K562 (cell line): ENCODE data around the gene VWA8. TPM values are rescaled to one million over a fixed set of nuclear protein-coding genes. Genes with fewer than 3 reads are reported as not detected.

Experiments
- ATAC-seq: fragments of 200-7000 bp; cut with Tn5 transposase; 3 replicates; pipeline ENCODE4 v1.9.1; 2020; ENCODE audit warnings: moderate library complexity
- BruUV-seq: library from RNA; stranded (reverse); fragments of 400-500 nt; replicated peaks from 2 replicates; lab custom pipeline; 2021; lab: Mats Ljungman, UMichigan
- CTCF ChIA-PET: fragments of 300-600 bp; formaldehyde crosslinking; extraction: SDS; loops from one replicate; lab custom pipeline; 2021; ENCODE audit warnings: low intra/inter-chr PET ratio; lab: Yijun Ruan, JAX
- POLR2A ChIA-PET: fragments of 300-600, 350-650 bp; sonication (Branson Sonifier 250); formaldehyde crosslinking; extraction: SDS; loops from one replicate; lab custom pipeline; 2021; ENCODE audit warnings: antibody characterized with exemption, inconsistent platforms; lab: Yijun Ruan, JAX
- DNase-seq, 4 experiments: peaks; one replicate each; pipeline versions ENCODE4 v3.0.0 to v3.0.0-alpha.2; 2011 to 2018; ENCODE audit warnings: low spot score in 3 of 4, mixed read lengths in 3 of 4; ENCODE audit errors: extremely low read depth in 1 of 4
- FAIRE-seq: peaks from 2 replicates; lab custom pipeline; 2011; peaks lifted over from hg19 to GRCh38; lab: Jason Lieb, UNC
- H2AFZ ChIP-seq: 2 replicates; pipeline ENCODE4 v1.6.0; 2011; ENCODE audit warnings: low read depth, low read length, control low read depth, inconsistent platforms
- H3K27ac ChIP-seq: fragments of 200-600 bp; 3 replicates; pipeline ENCODE4 v1.8.0; 2011; ENCODE audit warnings: low read depth, mild to moderate bottlenecking, control low read depth, inconsistent platforms, low read length, moderate library complexity, mixed read lengths; ENCODE audit errors: extremely low read depth
- H3K27me3 ChIP-seq, 2 experiments: fragments of 300-600 bp in 1 of 2; 2 replicates in 1 of 2; 3 replicates in 1 of 2; pipeline versions ENCODE4 v1.6.0 to v1.8.0; 2011; ENCODE audit warnings: inconsistent platforms in 2 of 2, low read length in 2 of 2, mild to moderate bottlenecking in 1 of 2, mixed read lengths in 1 of 2, moderate library complexity in 1 of 2; ENCODE audit not compliant: control insufficient read depth in 2 of 2, insufficient read depth in 2 of 2
- H3K36me3 ChIP-seq: fragments of 300-600 bp; 3 replicates; pipeline ENCODE4 v1.8.0; 2011; ENCODE audit warnings: mild to moderate bottlenecking, low read length, inconsistent platforms; ENCODE audit not compliant: control insufficient read depth, insufficient read depth
- H3K4me1 ChIP-seq, 2 experiments: fragments of 200-600 bp in 1 of 2; replicated peaks in 1 of 2; 2 replicates in 1 of 2; 3 replicates in 1 of 2; pipeline versions ENCODE4 v1.5.1 to v1.8.0; 2011; ENCODE audit warnings: inconsistent platforms in 2 of 2, low read length in 2 of 2, mild to moderate bottlenecking in 1 of 2, mixed read lengths in 1 of 2, moderate library complexity in 1 of 2; ENCODE audit not compliant: control insufficient read depth in 2 of 2, insufficient read depth in 2 of 2
- H3K4me2 ChIP-seq: 2 replicates; pipeline ENCODE4 v1.6.1; 2011; ENCODE audit warnings: low read length, control low read depth, inconsistent platforms, mixed read lengths; ENCODE audit not compliant: insufficient read depth
- H3K4me3 ChIP-seq: fragments of 200-600 bp; sonication (generic), shearing (Covaris generic); 2 replicates; pipeline ENCODE4 v1.5.1; 2016; ENCODE audit warnings: control low read depth, inconsistent platforms
- H3K79me2 ChIP-seq: fragments of 200-600 bp; 3 replicates; pipeline ENCODE4 v1.8.0; 2011; ENCODE audit warnings: low read length, inconsistent platforms; ENCODE audit not compliant: control insufficient read depth, insufficient read depth
- H3K9ac ChIP-seq, 2 experiments: 2 replicates each; pipeline versions ENCODE4 v1.6.0 to v1.6.1; 2011; ENCODE audit warnings: low read depth in 2 of 2, low read length in 2 of 2, control low read depth in 1 of 2, inconsistent platforms in 1 of 2, mild to moderate bottlenecking in 1 of 2, mixed read lengths in 1 of 2; ENCODE audit not compliant: insufficient read depth in 1 of 2
- H3K9me1 ChIP-seq: one replicate; pipeline ENCODE4 v1.6.0; 2011; ENCODE audit warnings: inconsistent platforms, mild to moderate bottlenecking, low read length, moderate library complexity; ENCODE audit not compliant: control insufficient read depth, insufficient read depth
- H3K9me3 ChIP-seq: replicated peaks from 2 replicates; pipeline ENCODE4 v1.5.1; 2011; ENCODE audit warnings: low read depth, low read length, inconsistent platforms; ENCODE audit not compliant: control insufficient read depth, insufficient read depth
- H4K20me1 ChIP-seq: replicated peaks from 2 replicates; pipeline ENCODE4 v1.6.1; 2011; ENCODE audit warnings: low read length, inconsistent platforms, mixed read lengths; ENCODE audit not compliant: control insufficient read depth, insufficient read depth
- FOXA3 ChIP-seq, 2 experiments: fragments of 450-650 bp in 1 of 2; sonication (generic) in 1 of 2; formaldehyde crosslinking; IDR thresholded peaks in 1 of 2; conservative IDR thresholded peaks in 1 of 2; 2 replicates each; pipeline versions ENCODE4 v1.4.0 to v1.8.0; 2020 to 2022; ENCODE audit warnings: mild to moderate bottlenecking in 2 of 2, missing genetic modification reagents in 1 of 2
- GATA2 ChIP-seq: sonication (generic); formaldehyde crosslinking; IDR thresholded peaks from 2 replicates; pipeline ENCODE4 v1.4.0; 2020; ENCODE audit warnings: mild to moderate bottlenecking, missing genetic modification reagents
- HMG20B ChIP-seq: fragments of 250-450 bp; sonication (Bioruptor Pico); IDR thresholded peaks from 2 replicates; pipeline ENCODE4 v1.5.0; 2021; ENCODE audit warnings: mild to moderate bottlenecking
- HNRNPK ChIP-seq: fragments of 200-400 bp; formaldehyde crosslinking; IDR thresholded peaks from one replicate; pipeline ENCODE4 v1.6.1; 2018; ENCODE audit warnings: mild to moderate bottlenecking, low read depth, low read length; ENCODE audit not compliant: poor library complexity, severe bottlenecking
- JUN ChIP-seq, 2 experiments: sonication (generic) in 1 of 2; formaldehyde crosslinking in 1 of 2; IDR thresholded peaks; 2 replicates each; pipeline versions ENCODE4 v1.6.1 to v1.8.0; 2012 to 2022; ENCODE audit warnings: borderline replicate concordance in 2 of 2, mild to moderate bottlenecking in 2 of 2, improper control_type of control experiment in 1 of 2, low read depth in 1 of 2, low read length in 1 of 2, missing genetic modification reagents in 1 of 2
- MTA1 ChIP-seq: fragments of 450-650 bp; IDR thresholded peaks from 2 replicates; pipeline ENCODE4 v1.6.1; 2017; ENCODE audit warnings: borderline replicate concordance
- NFIC ChIP-seq: fragments of 450-650 bp; IDR thresholded peaks from 2 replicates; pipeline ENCODE4 v1.6.1; 2017; ENCODE audit warnings: mild to moderate bottlenecking, inconsistent platforms
- PTBP1 ChIP-seq: fragments of 200-400 bp; formaldehyde crosslinking; IDR thresholded peaks from 2 replicates; pipeline ENCODE4 v1.6.1; 2017; ENCODE audit warnings: low read depth, low read length
- SREBF2 ChIP-seq: sonication (generic); formaldehyde crosslinking; IDR thresholded peaks from 2 replicates; pipeline ENCODE4 v1.4.0; 2020; ENCODE audit warnings: mild to moderate bottlenecking, missing genetic modification reagents
- TCF3 ChIP-seq: sonication (generic); formaldehyde crosslinking; IDR thresholded peaks from 2 replicates; pipeline ENCODE4 v1.4.0; 2020; ENCODE audit warnings: mild to moderate bottlenecking, missing genetic modification reagents
- WHSC1 ChIP-seq: IDR thresholded peaks from one replicate; pipeline ENCODE4 v1.6.1; 2012; ENCODE audit warnings: low read length, control low read depth, inconsistent platforms
- ZNF143 ChIP-seq: sonication (generic); formaldehyde crosslinking; IDR thresholded peaks from 2 replicates; pipeline ENCODE4 v1.9.0; 2022; ENCODE audit warnings: mild to moderate bottlenecking, missing genetic modification reagents
- ZNF695 ChIP-seq: fragments of 450-650 bp; formaldehyde crosslinking; IDR thresholded peaks from 2 replicates; pipeline ENCODE4 v1.4.0; 2020; ENCODE audit warnings: mild to moderate bottlenecking, moderate library complexity
- ZNF717 ChIP-seq: fragments of 250-450 bp; sonication (Bioruptor Pico); IDR thresholded peaks from 2 replicates; pipeline ENCODE4 v1.5.0; 2021
- WGBS: fragments of 100-300 bp; shearing (Covaris generic); methylation state at CpG from one replicate; pipeline ENCODE4 v1.1.6; 2016; ENCODE audit warnings: low coverage, mixed read lengths; ENCODE audit not compliant: insufficient coverage; ENCODE audit errors: missing lambda C conversion rate; 5-methylcytosine and 5-hydroxymethylcytosine counted together
- in situ Hi-C: fragments of 300-500 bp; cut with MboI; formaldehyde crosslinking; loops from 4 replicates; pipeline ENCODE4 v1.15.0; 2018; ENCODE audit warnings: inconsistent platforms, mixed read lengths
- intact Hi-C: fragments of 100-400 bp; cut with micrococcal nuclease; formaldehyde crosslinking; loops from 2 replicates; pipeline ENCODE4 v1.14.2; 2022
- polyA plus RNA-seq, 8 experiments: library from polyadenylated mRNA; depleted of rRNA in 4 of 8; stranded (reverse) in 5 of 8; unstranded in 3 of 8; fragments of >200 nt; fragmentation: Nextera tagmentation in 2 of 8; fragmentation: Illumina TruSeq in 1 of 8; extraction: Ambion mirVana in 2 of 8; extraction: Trizol in 1 of 8; gene quantifications; 2 replicates each; pipeline versions ENCODE4 v1.2.1 to v1.2.3, GENCODE V29; 2011 to 2014; ENCODE audit warnings: inconsistent platforms in 1 of 8, missing spikeins in 1 of 8
- total RNA-seq, 7 experiments: library from RNA; depleted of rRNA in 6 of 7; stranded (reverse); fragments of >200 nt in 6 of 7; fragmentation: Illumina TruSeq in 2 of 7; extraction: Trizol in 2 of 7; gene quantifications; 2 replicates each; pipeline versions ENCODE4 v1.2.1 to v1.2.3, GENCODE V29; 2011 to 2021; ENCODE audit warnings: low replicate concordance in 1 of 7
- TF ChIP-seq, protein P1 (sequence below): IDR thresholded peaks from 2 replicates; pipeline ENCODE4 v1.6.1; 2012; ENCODE audit warnings: low read depth, low read length, improper control_type of control experiment, borderline replicate concordance
- TF ChIP-seq, protein P2 (sequence below), 2 experiments: IDR thresholded peaks; 2 replicates each; pipeline ENCODE4 v1.6.1; 2011; ENCODE audit warnings: borderline replicate concordance in 1 of 2, control low read depth in 1 of 2, low read depth in 1 of 2, low read length in 1 of 2, mild to moderate bottlenecking in 1 of 2, mixed read lengths in 1 of 2, moderate library complexity in 1 of 2; ENCODE audit not compliant: insufficient read depth in 1 of 2, insufficient read length in 1 of 2, poor library complexity in 1 of 2, severe bottlenecking in 1 of 2; ENCODE audit errors: extremely low read depth in 1 of 2
- TF ChIP-seq, protein P3 (sequence below): fragments of 450-650 bp; formaldehyde crosslinking; IDR thresholded peaks from 2 replicates; pipeline ENCODE4 v1.4.0; 2020; ENCODE audit warnings: mild to moderate bottlenecking, moderate library complexity
- TF ChIP-seq, protein P4 (sequence below): sonication (generic); formaldehyde crosslinking; IDR thresholded peaks from 2 replicates; pipeline ENCODE4 v1.8.0; 2022; ENCODE audit warnings: missing genetic modification reagents, mild to moderate bottlenecking, borderline replicate concordance

Gene VWA8
- total and polyA plus RNA-seq, 9 of the 15 experiments (the other 6 are each of a cell fraction or from before 2014, with no cell fraction given), result 2.1 to 18.5 (median 13.3) TPM

DNA sequence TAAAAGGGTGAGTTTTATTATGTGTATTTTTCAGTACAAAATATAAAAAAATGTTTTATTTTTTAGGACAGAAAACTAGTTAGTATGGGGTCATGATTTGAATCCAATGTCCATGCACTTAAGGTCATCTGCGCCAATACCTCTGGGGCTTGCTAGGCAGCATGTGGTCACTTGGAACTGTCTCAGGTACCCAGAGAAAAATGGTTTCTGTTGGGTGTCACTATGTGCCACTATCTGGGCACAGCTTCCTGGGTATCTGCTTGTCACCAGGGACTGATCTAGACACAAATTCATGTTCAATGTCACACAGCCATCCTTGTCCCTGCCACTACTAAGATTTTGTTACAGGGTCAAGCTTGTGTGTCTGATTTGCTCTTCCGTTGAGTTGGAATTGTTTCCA lies 403.2 kb downstream of the VWA8 start:
- no TSS peak for BruUV-seq
- no peaks in the 10 kb centered on the region for H3K36me3 ChIP-seq
- H3K4me2 ChIP-seq, result no peak overlapping the region
- H3K4me1 ChIP-seq, result no peaks in the 10 kb centered on the region; a peak in 1 of 5 replicates
- intact Hi-C loops (no loop called here), in situ Hi-C loops (no loop called here)
- no peak overlapping the region for H3K27ac ChIP-seq
- no peak overlapping the region for H2AFZ ChIP-seq
- DNase-seq, result no peak
- peaks cover 0 to 7% of the 10 kb centered on the region in 2 experiments; a peak in 1 of 5 replicates for H3K27me3 ChIP-seq
- H3K4me3 ChIP-seq, result no peak overlapping the region
- H3K79me2 ChIP-seq, result no peaks in the 10 kb centered on the region
- no peak overlapping the region for H3K9ac ChIP-seq
- H3K9me3 ChIP-seq, result no peaks in the 10 kb centered on the region
- H3K9me1 ChIP-seq, result no peaks in the 10 kb centered on the region
- 20% methylated on average over 1 of the region's 2 CpGs for WGBS
- ChIA-PET POLR2A (no interaction called here), CTCF (no interaction called here)
- no peak for FAIRE-seq
- no peaks in the 10 kb centered on the region for H4K20me1 ChIP-seq
- ATAC-seq, result no peak
- TF ChIP-seq TCF3 (CRISPR knock-in tag) (no peak), GATA2 (no peak), SREBF2 (CRISPR knock-in tag) (no peak), HNRNPK (no peak), WHSC1 (no peak), HMG20B (CRISPR knock-in tag) (no peak), PTBP1 (no peak), ZNF717 (no peak), NFIC (no peak), ZNF143 (no peak), JUN (IDR thresholded peaks at IDR 0.05; ENCODE audit: borderline replicate concordance, low read depth, low read length) (no peak), JUN (CRISPR knock-in tag; IDR thresholded peaks at IDR 0.05; ENCODE audit: borderline replicate concordance) (no peak), FOXA3 (CRISPR knock-in tag; conservative IDR thresholded peaks at IDR 0.05 in 1 of 2, IDR thresholded peaks at IDR 0.05 in 1 of 2) (no peak), MTA1 (no peak), ZNF695 (CRISPR knock-in tag) (no peak)
- TF ChIP-seq, protein P1, sequence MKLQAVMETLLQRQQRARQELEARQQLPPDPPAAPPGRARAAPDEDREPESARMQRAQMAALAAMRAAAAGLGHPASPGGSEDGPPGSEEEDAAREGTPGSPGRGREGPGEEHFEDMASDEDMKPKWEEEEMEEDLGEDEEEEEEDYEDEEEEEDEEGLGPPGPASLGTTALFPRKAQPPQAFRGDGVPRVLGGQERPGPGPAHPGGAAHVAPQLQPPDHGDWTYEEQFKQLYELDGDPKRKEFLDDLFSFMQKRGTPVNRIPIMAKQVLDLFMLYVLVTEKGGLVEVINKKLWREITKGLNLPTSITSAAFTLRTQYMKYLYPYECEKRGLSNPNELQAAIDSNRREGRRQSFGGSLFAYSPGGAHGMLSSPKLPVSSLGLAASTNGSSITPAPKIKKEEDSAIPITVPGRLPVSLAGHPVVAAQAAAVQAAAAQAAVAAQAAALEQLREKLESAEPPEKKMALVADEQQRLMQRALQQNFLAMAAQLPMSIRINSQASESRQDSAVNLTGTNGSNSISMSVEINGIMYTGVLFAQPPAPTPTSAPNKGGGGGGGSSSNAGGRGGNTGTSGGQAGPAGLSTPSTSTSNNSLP, result no peak
- TF ChIP-seq, protein P2, sequence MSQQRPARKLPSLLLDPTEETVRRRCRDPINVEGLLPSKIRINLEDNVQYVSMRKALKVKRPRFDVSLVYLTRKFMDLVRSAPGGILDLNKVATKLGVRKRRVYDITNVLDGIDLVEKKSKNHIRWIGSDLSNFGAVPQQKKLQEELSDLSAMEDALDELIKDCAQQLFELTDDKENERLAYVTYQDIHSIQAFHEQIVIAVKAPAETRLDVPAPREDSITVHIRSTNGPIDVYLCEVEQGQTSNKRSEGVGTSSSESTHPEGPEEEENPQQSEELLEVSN (IDR thresholded peaks at IDR 0.05; ENCODE audit: borderline replicate concordance in 1 of 2, extremely low read depth in 1 of 2, insufficient read depth in 1 of 2, insufficient read length in 1 of 2, low read depth in 1 of 2, low read length in 1 of 2, poor library complexity in 1 of 2, severe bottlenecking in 1 of 2), result no peak
- TF ChIP-seq, protein P3, sequence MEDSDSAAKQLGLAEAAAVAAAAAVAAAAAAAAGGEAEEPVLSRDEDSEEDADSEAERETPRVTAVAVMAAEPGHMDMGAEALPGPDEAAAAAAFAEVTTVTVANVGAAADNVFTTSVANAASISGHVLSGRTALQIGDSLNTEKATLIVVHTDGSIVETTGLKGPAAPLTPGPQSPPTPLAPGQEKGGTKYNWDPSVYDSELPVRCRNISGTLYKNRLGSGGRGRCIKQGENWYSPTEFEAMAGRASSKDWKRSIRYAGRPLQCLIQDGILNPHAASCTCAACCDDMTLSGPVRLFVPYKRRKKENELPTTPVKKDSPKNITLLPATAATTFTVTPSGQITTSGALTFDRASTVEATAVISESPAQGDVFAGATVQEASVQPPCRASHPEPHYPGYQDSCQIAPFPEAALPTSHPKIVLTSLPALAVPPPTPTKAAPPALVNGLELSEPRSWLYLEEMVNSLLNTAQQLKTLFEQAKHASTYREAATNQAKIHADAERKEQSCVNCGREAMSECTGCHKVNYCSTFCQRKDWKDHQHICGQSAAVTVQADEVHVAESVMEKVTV (CRISPR knock-in tag), result no peak
- TF ChIP-seq, protein P4, sequence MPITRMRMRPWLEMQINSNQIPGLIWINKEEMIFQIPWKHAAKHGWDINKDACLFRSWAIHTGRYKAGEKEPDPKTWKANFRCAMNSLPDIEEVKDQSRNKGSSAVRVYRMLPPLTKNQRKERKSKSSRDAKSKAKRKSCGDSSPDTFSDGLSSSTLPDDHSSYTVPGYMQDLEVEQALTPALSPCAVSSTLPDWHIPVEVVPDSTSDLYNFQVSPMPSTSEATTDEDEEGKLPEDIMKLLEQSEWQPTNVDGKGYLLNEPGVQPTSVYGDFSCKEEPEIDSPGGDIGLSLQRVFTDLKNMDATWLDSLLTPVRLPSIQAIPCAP (CRISPR knock-in tag), result no peak
